Liver (tissue), 3 donors: Measurements from ENCODE around the gene GORASP2.

Experiments
- EGR1 ChIP-seq, 2 donors: IDR thresholded peaks; 2 replicates each; pipeline ENCODE4 v1.6.1; 2016 to 2018; ENCODE audit warnings: antibody characterized with exemption in 2 of 2, low read depth in 2 of 2
- HNF4A ChIP-seq, 2 donors: conservative IDR thresholded peaks; 2 replicates each; pipeline ENCODE4 v1.6.1; 2016; ENCODE audit warnings: antibody characterized with exemption in 2 of 2, mild to moderate bottlenecking in 2 of 2
- JUND ChIP-seq, 2 donors: IDR thresholded peaks; 2 replicates each; pipeline ENCODE4 v1.6.1; 2016; ENCODE audit warnings: antibody characterized with exemption in 2 of 2
- RAD21 ChIP-seq, 2 donors: IDR thresholded peaks; 2 replicates each; pipeline ENCODE4 v1.6.1; 2016; ENCODE audit warnings: antibody characterized with exemption in 2 of 2, mild to moderate bottlenecking in 2 of 2
- RXRA ChIP-seq, 2 donors: IDR thresholded peaks; 2 replicates each; pipeline ENCODE4 v1.6.1; 2017 to 2018; ENCODE audit warnings: antibody characterized with exemption in 2 of 2, mild to moderate bottlenecking in 1 of 2
- TAF1 ChIP-seq: conservative IDR thresholded peaks from 2 replicates; pipeline ENCODE4 v1.6.1; 2016; ENCODE audit warnings: antibody characterized with exemption, mild to moderate bottlenecking
- ZBTB33 ChIP-seq: IDR thresholded peaks from 2 replicates; pipeline ENCODE4 v1.6.1; 2016; ENCODE audit warnings: antibody characterized with exemption
- TF ChIP-seq, protein P1 (sequence below): fragments of 150-350 bp; IDR thresholded peaks from 2 replicates; pipeline ENCODE4 v1.5.1; 2017; ENCODE audit warnings: improper control_type of control experiment, low read depth, low read length; ENCODE audit not compliant: missing input control
- TF ChIP-seq, protein P2 (sequence below): IDR thresholded peaks from 2 replicates; pipeline ENCODE4 v1.6.1; 2016; ENCODE audit warnings: antibody characterized with exemption
- donor health status: healthy.
- donor health status: healthy.

DNA sequence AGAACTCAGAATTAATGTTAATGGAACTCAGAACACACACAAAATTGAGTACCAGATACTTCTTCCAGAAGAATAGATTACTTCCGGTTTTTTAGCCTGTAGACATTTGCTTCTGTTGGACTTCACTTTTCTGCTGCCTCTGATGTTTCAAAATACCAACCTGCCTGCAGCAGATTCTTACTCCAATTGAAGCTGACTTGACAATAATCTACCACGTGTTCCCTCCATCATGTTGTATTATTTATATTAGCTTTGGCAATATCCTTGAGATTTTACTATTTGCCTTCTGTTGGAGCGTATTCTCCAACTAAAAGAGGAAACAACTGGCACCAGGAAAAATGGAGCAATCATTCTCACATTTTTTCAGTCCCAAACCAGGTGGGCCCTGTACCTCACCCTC lies 3.1 kb upstream of the GORASP2 start:
- TF ChIP-seq ZBTB33 (no peak), RAD21 (IDR thresholded peaks at IDR 0.05) (no peak), HNF4A (conservative IDR thresholded peaks at IDR 0.05) (no peak), JUND (IDR thresholded peaks at IDR 0.05) (no peak), TAF1 (no peak), RXRA (IDR thresholded peaks at IDR 0.05) (no peak), EGR1 (IDR thresholded peaks at IDR 0.05; ENCODE audit: low read depth in 2 of 2) (no peak)
- TF ChIP-seq, protein P1, sequence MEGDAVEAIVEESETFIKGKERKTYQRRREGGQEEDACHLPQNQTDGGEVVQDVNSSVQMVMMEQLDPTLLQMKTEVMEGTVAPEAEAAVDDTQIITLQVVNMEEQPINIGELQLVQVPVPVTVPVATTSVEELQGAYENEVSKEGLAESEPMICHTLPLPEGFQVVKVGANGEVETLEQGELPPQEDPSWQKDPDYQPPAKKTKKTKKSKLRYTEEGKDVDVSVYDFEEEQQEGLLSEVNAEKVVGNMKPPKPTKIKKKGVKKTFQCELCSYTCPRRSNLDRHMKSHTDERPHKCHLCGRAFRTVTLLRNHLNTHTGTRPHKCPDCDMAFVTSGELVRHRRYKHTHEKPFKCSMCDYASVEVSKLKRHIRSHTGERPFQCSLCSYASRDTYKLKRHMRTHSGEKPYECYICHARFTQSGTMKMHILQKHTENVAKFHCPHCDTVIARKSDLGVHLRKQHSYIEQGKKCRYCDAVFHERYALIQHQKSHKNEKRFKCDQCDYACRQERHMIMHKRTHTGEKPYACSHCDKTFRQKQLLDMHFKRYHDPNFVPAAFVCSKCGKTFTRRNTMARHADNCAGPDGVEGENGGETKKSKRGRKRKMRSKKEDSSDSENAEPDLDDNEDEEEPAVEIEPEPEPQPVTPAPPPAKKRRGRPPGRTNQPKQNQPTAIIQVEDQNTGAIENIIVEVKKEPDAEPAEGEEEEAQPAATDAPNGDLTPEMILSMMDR, result no peak
- TF ChIP-seq, protein P2, sequence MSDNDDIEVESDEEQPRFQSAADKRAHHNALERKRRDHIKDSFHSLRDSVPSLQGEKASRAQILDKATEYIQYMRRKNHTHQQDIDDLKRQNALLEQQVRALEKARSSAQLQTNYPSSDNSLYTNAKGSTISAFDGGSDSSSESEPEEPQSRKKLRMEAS, result no peak
